Trophoblast cell (in vitro differentiated cells and primary cell): ENCODE results near the gene CD164.

Experiments used
- DNase-seq, 2 donors: peaks; one replicate each; pipeline ENCODE4 v3.0.0-alpha.2; 2016
- H2AFZ ChIP-seq: 2 replicates; pipeline ENCODE4 v1.6.1; 2013; ENCODE audit warnings: low read length, moderate library complexity, mild to moderate bottlenecking; ENCODE audit not compliant: insufficient read depth, poor library complexity
- H2AK5ac ChIP-seq: 2 replicates; pipeline ENCODE4 v1.6.1; 2013; ENCODE audit warnings: mild to moderate bottlenecking, low read length
- H2BK120ac ChIP-seq: 2 replicates; pipeline ENCODE4 v1.6.1; 2013; ENCODE audit warnings: low read length, mild to moderate bottlenecking, moderate library complexity; ENCODE audit not compliant: insufficient read depth, poor library complexity
- H2BK12ac ChIP-seq: 2 replicates; pipeline ENCODE4 v1.6.1; 2013; ENCODE audit warnings: mild to moderate bottlenecking, low read length, moderate library complexity
- H2BK5ac ChIP-seq: 2 replicates; pipeline ENCODE4 v1.6.1; 2013; ENCODE audit warnings: low read length, low read depth, moderate library complexity, mild to moderate bottlenecking; ENCODE audit not compliant: poor library complexity
- H3K14ac ChIP-seq: 2 replicates; pipeline ENCODE4 v1.6.1; 2013; ENCODE audit warnings: mild to moderate bottlenecking, low read length
- H3K18ac ChIP-seq: 2 replicates; pipeline ENCODE4 v1.6.1; 2013; ENCODE audit warnings: mild to moderate bottlenecking, low read length
- H3K23ac ChIP-seq: 2 replicates; pipeline ENCODE4 v1.6.1; 2013; ENCODE audit warnings: low read length
- H3K27ac ChIP-seq: 2 replicates; pipeline ENCODE4 v1.5.1; 2013; ENCODE audit warnings: low read depth, mild to moderate bottlenecking, inconsistent platforms, low read length, moderate library complexity
- H3K27me3 ChIP-seq: 2 replicates; pipeline ENCODE4 v1.6.1; 2013; ENCODE audit warnings: inconsistent platforms, mild to moderate bottlenecking, low read length, moderate library complexity; ENCODE audit not compliant: insufficient read depth
- H3K36me3 ChIP-seq, 2 experiments: 1 replicate in 1 of 2; 2 replicates in 1 of 2; pipeline ENCODE4 v1.6.1; 2013; ENCODE audit warnings: low read length in 2 of 2, mild to moderate bottlenecking in 2 of 2, moderate library complexity in 1 of 2; ENCODE audit not compliant: insufficient read depth in 2 of 2, control insufficient read depth in 1 of 2
- H3K4ac ChIP-seq: 2 replicates; pipeline ENCODE4 v1.6.1; 2013; ENCODE audit warnings: low read depth, mild to moderate bottlenecking, low read length, moderate library complexity
- H3K4me1 ChIP-seq, 2 experiments: 1 replicate in 1 of 2; 2 replicates in 1 of 2; pipeline ENCODE4 v1.6.1; 2013; ENCODE audit warnings: low read length in 2 of 2, mild to moderate bottlenecking in 2 of 2, moderate library complexity in 1 of 2; ENCODE audit not compliant: insufficient read depth in 2 of 2, control insufficient read depth in 1 of 2
- H3K4me2 ChIP-seq: 2 replicates; pipeline ENCODE4 v1.6.1; 2013; ENCODE audit warnings: inconsistent platforms, mild to moderate bottlenecking, low read length, moderate library complexity
- H3K4me3 ChIP-seq: 2 replicates; pipeline ENCODE4 v1.5.1; 2013; ENCODE audit warnings: mild to moderate bottlenecking, low read depth, low read length, inconsistent platforms
- H3K79me1 ChIP-seq: one replicate; pipeline ENCODE4 v1.6.1; 2013; ENCODE audit warnings: low read length
- H3K79me2 ChIP-seq: 2 replicates; pipeline ENCODE4 v1.6.1; 2013; ENCODE audit warnings: low read length, mild to moderate bottlenecking; ENCODE audit not compliant: control insufficient read depth, insufficient read depth, poor library complexity
- H3K9ac ChIP-seq: 2 replicates; pipeline ENCODE4 v1.6.1; 2013; ENCODE audit warnings: mild to moderate bottlenecking, low read length
- H3K9me3 ChIP-seq: 2 replicates; pipeline ENCODE4 v1.6.1; 2013; ENCODE audit warnings: low read depth, mild to moderate bottlenecking, control low read depth, inconsistent platforms, low read length; ENCODE audit not compliant: insufficient read depth
- H4K12ac ChIP-seq: 2 replicates; pipeline ENCODE4 v1.6.1; 2013; ENCODE audit warnings: low read depth, mild to moderate bottlenecking, low read length, moderate library complexity
- H4K8ac ChIP-seq: 2 replicates; pipeline ENCODE4 v1.6.1; 2013; ENCODE audit warnings: low read depth, mild to moderate bottlenecking, low read length, moderate library complexity
- H4K91ac ChIP-seq: one replicate; pipeline ENCODE4 v1.6.1; 2013; ENCODE audit warnings: low read depth, mild to moderate bottlenecking, low read length, moderate library complexity
- WGBS: extraction: QIAGEN DNeasy Blood & Tissue Kit; methylation state at CpG from one replicate; pipeline ENCODE4 v1.1.7; 2013; ENCODE audit warnings: missing lambda C conversion rate; ENCODE audit not compliant: insufficient read length, insufficient coverage; ENCODE audit errors: extremely low coverage; 5-methylcytosine and 5-hydroxymethylcytosine counted together

Gene CD164

DNA sequence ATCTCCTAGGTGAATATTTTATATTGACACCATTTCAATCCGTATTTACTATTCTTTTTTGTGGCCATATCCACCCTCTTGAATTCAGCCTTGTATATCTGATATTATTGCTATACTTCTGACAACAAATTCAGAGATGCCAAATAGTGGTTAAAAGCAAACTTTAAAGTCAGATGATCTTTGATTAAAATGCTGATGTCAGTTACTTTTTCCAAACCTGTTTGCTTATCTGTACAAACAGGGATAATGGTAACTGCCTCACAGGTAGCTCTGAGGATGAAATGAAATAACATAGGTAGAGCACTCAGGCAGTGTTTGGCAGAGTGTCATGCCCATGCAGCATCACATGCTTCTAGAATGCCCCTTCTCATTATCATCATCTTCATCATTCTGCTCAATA lies 38.9 kb upstream of the CD164 start:
- Histone ChIP-seq H3K9ac (no peak overlapping the region), H3K4me3 (no peak overlapping the region), H3K4me1 (peaks cover 5 to 6% of the 10 kb centered on the region in 2 experiments), H3K27ac (no peak overlapping the region), H2BK120ac (no peak overlapping the region), H3K14ac (no peak overlapping the region), H3K9me3 (no peaks in the 10 kb centered on the region), H3K4ac (no peak overlapping the region), H3K23ac (no peak overlapping the region), H4K8ac (no peak overlapping the region), H2AK5ac (no peak overlapping the region), H3K4me2 (no peak overlapping the region), H2AFZ (no peak overlapping the region), H3K18ac (no peak overlapping the region), H3K79me1 (no peaks in the 10 kb centered on the region), H2BK12ac (no peak overlapping the region), H4K91ac (no peak overlapping the region), H3K36me3 (no peaks in the 10 kb centered on the region), H3K79me2 (no peaks in the 10 kb centered on the region), H3K27me3 (no peaks in the 10 kb centered on the region), H2BK5ac (no peak overlapping the region), H4K12ac (no peak overlapping the region)
- WGBS: no CpG with 5 or more reads among the region's 1 CpG
- peak in 1 of 2 donors; percentile 29 for DNase-seq

DNA sequence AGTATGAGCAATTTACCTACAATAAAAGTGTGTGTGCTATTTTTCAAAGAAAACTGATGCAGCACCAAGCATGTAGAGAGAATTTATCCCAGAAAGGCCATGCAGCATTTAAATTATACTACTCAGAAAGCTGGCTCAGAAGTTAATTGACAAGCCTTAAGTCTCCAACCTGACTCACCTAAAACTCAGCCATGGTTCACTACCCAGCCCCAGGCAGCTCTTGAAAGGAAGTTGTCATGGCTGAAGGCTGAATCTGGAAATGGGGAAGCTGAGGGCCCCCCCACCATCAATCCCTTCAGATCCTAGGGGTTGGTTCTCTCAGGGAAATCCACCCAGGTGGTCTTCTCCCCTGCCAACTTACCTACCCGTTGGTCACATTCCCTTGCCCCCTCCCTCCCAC lies 38.5 kb upstream of the CD164 start:
- Histone ChIP-seq H3K14ac (no peak overlapping the region), H4K12ac (no peak overlapping the region), H3K79me1 (no peaks in the 10 kb centered on the region), H3K23ac (no peak overlapping the region), H3K18ac (no peak overlapping the region), H2BK12ac (no peak overlapping the region), H3K27me3 (no peaks in the 10 kb centered on the region), H3K4me2 (no peak overlapping the region), H4K8ac (no peak overlapping the region), H3K4me3 (no peak overlapping the region), H2BK120ac (no peak overlapping the region), H3K9me3 (no peaks in the 10 kb centered on the region), H2BK5ac (no peak overlapping the region), H3K4ac (no peak overlapping the region), H4K91ac (no peak overlapping the region), H3K4me1 (peaks cover 5 to 6% of the 10 kb centered on the region in 2 experiments), H3K9ac (no peak overlapping the region), H2AK5ac (no peak overlapping the region), H2AFZ (no peak overlapping the region), H3K36me3 (no peaks in the 10 kb centered on the region), H3K27ac (no peak overlapping the region), H3K79me2 (no peaks in the 10 kb centered on the region)
- peak in 1 of 2 donors; percentile 45 for DNase-seq
- WGBS: no CpG with 5 or more reads among the region's 1 CpG

DNA sequence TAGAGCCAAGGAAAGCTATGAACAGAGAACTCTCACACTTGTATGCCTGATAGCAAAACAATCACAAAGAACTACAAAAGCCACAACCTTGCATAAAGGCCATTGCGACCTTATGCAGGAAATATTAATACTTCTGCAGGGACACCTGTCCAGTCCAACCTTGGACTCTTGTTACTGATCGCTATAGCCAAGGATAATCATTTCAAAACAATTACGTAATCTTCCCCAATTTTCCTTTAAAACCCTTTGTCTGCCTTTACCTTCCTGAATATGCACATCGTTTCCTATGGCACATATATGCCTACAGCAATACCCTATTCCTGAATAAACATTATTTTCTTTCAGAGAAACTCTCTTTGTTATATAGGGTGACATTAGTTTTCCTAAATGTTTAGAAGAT lies 35.4 kb upstream of the CD164 start:
- H3K79me2 ChIP-seq: no peaks in the 10 kb centered on the region
- H3K4me2 ChIP-seq: no peak overlapping the region
- H3K14ac ChIP-seq: no peak overlapping the region
- H3K27me3 ChIP-seq: no peaks in the 10 kb centered on the region
- H2AK5ac ChIP-seq: no peak overlapping the region
- no peak overlapping the region for H4K8ac ChIP-seq
- H2BK120ac ChIP-seq: no peak overlapping the region
- no peaks in the 10 kb centered on the region for H3K79me1 ChIP-seq
- no peaks in the 10 kb centered on the region for H3K4me1 ChIP-seq
- no peak overlapping the region for H3K4ac ChIP-seq
- no peaks in the 10 kb centered on the region for H3K9me3 ChIP-seq
- no CpG with 5 or more reads among the region's 4 CpGs for WGBS
- DNase-seq: no peak
- H2AFZ ChIP-seq: no peak overlapping the region
- no peak overlapping the region for H3K4me3 ChIP-seq
- H3K18ac ChIP-seq: no peak overlapping the region
- H4K91ac ChIP-seq: no peak overlapping the region
- H3K27ac ChIP-seq: no peak overlapping the region
- no peaks in the 10 kb centered on the region for H3K36me3 ChIP-seq
- H3K23ac ChIP-seq: no peak overlapping the region
- H2BK12ac ChIP-seq: no peak overlapping the region
- H3K9ac ChIP-seq: no peak overlapping the region
- no peak overlapping the region for H4K12ac ChIP-seq
- H2BK5ac ChIP-seq: no peak overlapping the region

DNA sequence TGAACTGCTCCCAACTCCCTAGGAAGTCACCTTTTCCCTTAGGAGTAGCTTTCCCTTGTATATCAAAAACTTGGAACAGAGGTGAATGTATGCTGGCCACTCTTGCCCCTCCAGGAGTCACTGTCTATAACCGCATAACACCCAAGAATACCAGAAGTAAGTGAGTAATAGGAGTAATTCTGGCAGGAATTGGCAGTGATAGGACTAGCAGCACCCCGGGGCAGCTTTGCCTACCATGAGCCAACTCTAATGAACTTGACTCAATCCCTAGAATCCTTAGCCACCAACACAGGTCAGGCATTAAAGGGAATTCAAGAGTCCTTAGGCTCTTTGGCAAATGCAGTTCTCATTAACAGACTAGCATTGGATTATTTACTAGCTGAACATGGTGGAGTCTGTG lies 28.8 kb upstream of the CD164 start:
- no peaks in the 10 kb centered on the region for H3K4me1 ChIP-seq
- H3K23ac ChIP-seq: no peak overlapping the region
- no peaks in the 10 kb centered on the region for H3K9me3 ChIP-seq
- H3K79me1 ChIP-seq: no peaks in the 10 kb centered on the region
- no peak overlapping the region for H2BK12ac ChIP-seq
- no peak overlapping the region for H3K18ac ChIP-seq
- no peak overlapping the region for H3K27ac ChIP-seq
- H2AK5ac ChIP-seq: no peak overlapping the region
- no peak overlapping the region for H3K4me2 ChIP-seq
- H4K8ac ChIP-seq: no peak overlapping the region
- no peaks in the 10 kb centered on the region for H3K79me2 ChIP-seq
- H3K14ac ChIP-seq: no peak overlapping the region
- no peak overlapping the region for H2AFZ ChIP-seq
- H3K4me3 ChIP-seq: no peak overlapping the region
- H3K36me3 ChIP-seq: no peaks in the 10 kb centered on the region
- H3K9ac ChIP-seq: no peak overlapping the region
- H3K27me3 ChIP-seq: no peaks in the 10 kb centered on the region
- H4K12ac ChIP-seq: no peak overlapping the region
- DNase-seq: no peak
- WGBS: no CpG with 5 or more reads among the region's 2 CpGs
- no peak overlapping the region for H2BK120ac ChIP-seq
- H2BK5ac ChIP-seq: no peak overlapping the region
- H3K4ac ChIP-seq: no peak overlapping the region
- no peak overlapping the region for H4K91ac ChIP-seq
